Stimulated activated naive CD8-positive, alpha-beta T cell treated with anti-CD3 and anti-CD28 coated beads, Interleukin-15, amount 100 ng/mL, for 72 hours (primary cell): ENCODE data around the gene SLC30A2.
"Not testable (repeated sequence)": the region's sequence is repeated elsewhere in the genome, so short reads cannot be mapped to it uniquely, and the experiment has no call there.

Experiments used
- ATAC-seq: fragments of 150-1000 bp; cut with Tn5 transposase; 2 replicates; pipeline ENCODE4 v1.10.0; 2021; ENCODE audit warnings: mild to moderate bottlenecking, moderate library complexity
- DNase-seq, 2 donors: peaks; one replicate each; pipeline ENCODE4 v3.0.0; 2021 to 2022
- H3K27ac Mint-ChIP-seq, 2 donors: one replicate each; pipeline ENCODE4 v1.8.0; 2022; ENCODE audit warnings: mild to moderate bottlenecking in 2 of 2, mixed read lengths in 2 of 2, moderate library complexity in 2 of 2
- H3K27me3 Mint-ChIP-seq: one replicate; pipeline ENCODE4 v1.8.0; 2022; ENCODE audit warnings: mixed read lengths
- H3K4me1 Mint-ChIP-seq: one replicate; pipeline ENCODE4 v1.8.0; 2022; ENCODE audit warnings: mild to moderate bottlenecking, mixed read lengths
- H3K4me3 Mint-ChIP-seq, 2 donors: one replicate each; pipeline ENCODE4 v1.8.0; 2022; ENCODE audit warnings: mild to moderate bottlenecking in 2 of 2, mixed read lengths in 2 of 2, moderate library complexity in 1 of 2
- H3K9me3 Mint-ChIP-seq, 2 donors: one replicate each; pipeline ENCODE4 v1.8.0; 2022; ENCODE audit warnings: mixed read lengths in 2 of 2

Gene SLC30A2

GRCh38 chr1:26045722-26046245 is at the start of gene SLC30A2:
TSS of gene SLC30A2 (minus strand) at chr1:26046118. CDS start at chr1:26045896, 222 bp downstream.
- ATAC-seq (no peak), DNase-seq (no peak)
- Mint-ChIP-seq H3K27ac (no peak within 1 kb of the TSS), H3K27me3 (peaks cover 96% of the 10 kb centered on the region), H3K4me3 (peak within 1 kb of the TSS; percentile 44 to 53), H3K4me1 (peaks cover 15% of the 10 kb centered on the region), H3K9me3 (no peaks in the 10 kb centered on the region)

GRCh38 chr1:26094677-26095383 is 48.9 kb upstream of the SLC30A2 start:
- H3K27ac Mint-ChIP-seq: peak overlapping the region in 1 of 2 donors; percentile 82
- H3K27me3 Mint-ChIP-seq: peaks cover 45% of the 10 kb centered on the region
- no peaks in the 10 kb centered on the region for H3K9me3 Mint-ChIP-seq
- no peak for ATAC-seq
- DNase-seq: no peak
- no peak overlapping the region for H3K4me3 Mint-ChIP-seq
- H3K4me1 Mint-ChIP-seq: no peaks in the 10 kb centered on the region

GRCh38 chr1:26094076-26094669 is 48.3 kb upstream of the SLC30A2 start:
- ATAC-seq (no peak), DNase-seq (no peak)
- Mint-ChIP-seq H3K27me3 (peaks cover 45% of the 10 kb centered on the region), H3K4me3 (no peak overlapping the region), H3K4me1 (no peaks in the 10 kb centered on the region), H3K27ac (no peak overlapping the region), H3K9me3 (no peaks in the 10 kb centered on the region)

GRCh38 chr1:26093569-26093968 is 47.7 kb upstream of the SLC30A2 start:
- H3K4me1 Mint-ChIP-seq, H3K9me3 Mint-ChIP-seq, H3K4me3 Mint-ChIP-seq, H3K27ac Mint-ChIP-seq, ATAC-seq, DNase-seq: not testable (repeated sequence)
- peaks cover 45% of the 10 kb centered on the region for H3K27me3 Mint-ChIP-seq

- no peaks in the 10 kb centered on the region for H3K9me3 Mint-ChIP-seq
- no peaks in the 10 kb centered on the region for H3K4me1 Mint-ChIP-seq
- ATAC-seq (no peak), DNase-seq (no peak)
- H3K4me3 Mint-ChIP-seq: no peak overlapping the region
- no peak overlapping the region for H3K27ac Mint-ChIP-seq
- H3K27me3 Mint-ChIP-seq: peaks cover 45% of the 10 kb centered on the region
These were observed 46.5 kb upstream of the SLC30A2 start for GRCh38 chr1:26092422-26092821.

- H3K27ac Mint-ChIP-seq: no peak overlapping the region
- H3K4me3 Mint-ChIP-seq: no peak overlapping the region
- H3K4me1 Mint-ChIP-seq: no peaks in the 10 kb centered on the region
- H3K27me3 Mint-ChIP-seq: peaks cover 45% of the 10 kb centered on the region
- DNase-seq (no peak), ATAC-seq (no peak)
- no peaks in the 10 kb centered on the region for H3K9me3 Mint-ChIP-seq
These were observed 45.0 kb upstream of the SLC30A2 start for GRCh38 chr1:26090893-26091292.

GRCh38 chr1:26089125-26089524 is 43.2 kb upstream of the SLC30A2 start:
- ATAC-seq (no peak), DNase-seq (no peak)
- Mint-ChIP-seq H3K9me3 (no peaks in the 10 kb centered on the region), H3K4me3 (no peak overlapping the region), H3K27me3 (peaks cover 53% of the 10 kb centered on the region), H3K4me1 (no peaks in the 10 kb centered on the region), H3K27ac (no peak overlapping the region)

GRCh38 chr1:26084844-26085243 is 38.9 kb upstream of the SLC30A2 start:
- H3K27me3 Mint-ChIP-seq: peaks cover 15% of the 10 kb centered on the region
- H3K27ac Mint-ChIP-seq: no peak overlapping the region
- H3K9me3 Mint-ChIP-seq: no peaks in the 10 kb centered on the region
- ATAC-seq: no peak
- H3K4me1 Mint-ChIP-seq: no peaks in the 10 kb centered on the region
- no peak overlapping the region for H3K4me3 Mint-ChIP-seq
- DNase-seq: no peak

- H3K9me3 Mint-ChIP-seq: no peaks in the 10 kb centered on the region
- no peak overlapping the region for H3K27ac Mint-ChIP-seq
- H3K27me3 Mint-ChIP-seq: peaks cover 15% of the 10 kb centered on the region
- H3K4me3 Mint-ChIP-seq: no peak overlapping the region
- DNase-seq: no peak
- H3K4me1 Mint-ChIP-seq: no peaks in the 10 kb centered on the region
- ATAC-seq: no peak
These were observed 38.2 kb upstream of the SLC30A2 start for GRCh38 chr1:26084091-26084561.

GRCh38 chr1:26083208-26083607 is 37.3 kb upstream of the SLC30A2 start:
- no peak for DNase-seq
- Mint-ChIP-seq H3K4me1 (no peaks in the 10 kb centered on the region), H3K9me3 (no peaks in the 10 kb centered on the region), H3K4me3 (no peak overlapping the region), H3K27me3 (peaks cover 15% of the 10 kb centered on the region), H3K27ac (no peak overlapping the region)
- ATAC-seq: no peak

GRCh38 chr1:26082020-26082350 is 36.1 kb upstream of the SLC30A2 start:
- DNase-seq (no peak), ATAC-seq (no peak)
- Mint-ChIP-seq H3K27ac (no peak overlapping the region), H3K4me3 (no peak overlapping the region), H3K27me3 (peaks cover 15% of the 10 kb centered on the region), H3K9me3 (no peaks in the 10 kb centered on the region), H3K4me1 (no peaks in the 10 kb centered on the region)

GRCh38 chr1:26081267-26082019 is 35.5 kb upstream of the SLC30A2 start:
- Mint-ChIP-seq H3K4me1 (no peaks in the 10 kb centered on the region), H3K27ac (peak overlapping the region in 1 of 2 donors; percentile 17), H3K4me3 (no peak overlapping the region), H3K27me3 (peaks cover 18% of the 10 kb centered on the region), H3K9me3 (no peaks in the 10 kb centered on the region)
- no peak for ATAC-seq
- no peak for DNase-seq

GRCh38 chr1:26079960-26080814 is 34.3 kb upstream of the SLC30A2 start:
- DNase-seq (no peak), ATAC-seq (no peak)
- Mint-ChIP-seq H3K27me3 (peaks cover 16% of the 10 kb centered on the region), H3K4me1 (no peaks in the 10 kb centered on the region), H3K27ac (no peak overlapping the region), H3K9me3 (no peaks in the 10 kb centered on the region), H3K4me3 (no peak overlapping the region)

GRCh38 chr1:26079178-26079563 is 33.3 kb upstream of the SLC30A2 start:
- Mint-ChIP-seq H3K4me3 (no peak overlapping the region), H3K4me1 (no peaks in the 10 kb centered on the region), H3K27ac (peak overlapping the region in 1 of 2 donors; percentile 74), H3K27me3 (peaks cover 9% of the 10 kb centered on the region), H3K9me3 (no peaks in the 10 kb centered on the region)
- DNase-seq (no peak), ATAC-seq (no peak)
